GM18868 (cell line): ENCODE data around the gene TYR.
A peak's percentile ranks its signal among the peaks of the same experiment; 100 is the strongest.
"Not testable (repeated sequence)": the region's sequence is repeated elsewhere in the genome, so short reads cannot be mapped to it uniquely, and the experiment has no call there.

Experiments
- ATAC-seq: cut with Tn5 transposase; IDR thresholded peaks from one replicate; pipeline ENCODE4 v1.9.1; 2021; ENCODE audit warnings: mild to moderate bottlenecking, moderate library complexity; ENCODE audit not compliant: unreplicated experiment

Gene TYR

DNA sequence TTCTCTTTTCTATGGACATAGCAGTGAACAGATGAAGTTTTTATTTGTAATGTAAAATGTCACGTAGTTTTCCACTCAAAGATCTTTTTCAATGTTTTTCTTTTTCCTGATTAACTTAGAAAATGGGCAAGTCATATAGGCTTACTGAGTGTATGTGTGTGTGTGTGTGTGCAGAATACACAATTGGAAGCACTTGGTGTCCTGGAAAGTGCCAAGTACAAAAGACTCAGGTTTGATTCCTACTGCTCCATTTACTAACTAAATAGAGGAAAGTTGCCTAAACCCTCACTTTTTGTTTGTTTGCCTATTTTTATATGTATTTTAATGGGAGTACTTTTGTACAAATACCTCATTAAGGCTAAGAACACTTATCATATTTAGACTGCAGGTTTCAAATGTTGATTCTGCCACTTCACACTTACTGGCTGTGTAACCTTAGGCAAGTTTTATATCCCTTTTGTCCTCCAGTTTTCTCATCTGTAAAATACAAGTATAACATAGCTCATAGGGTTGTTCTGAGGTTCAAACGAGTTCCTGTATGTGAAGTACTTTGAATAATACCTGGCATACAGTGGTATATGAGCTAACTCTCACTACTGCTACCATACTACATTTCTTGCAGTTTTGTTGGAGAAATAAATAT is 90.1 kb downstream of the TYR start:
- no peak for ATAC-seq

DNA sequence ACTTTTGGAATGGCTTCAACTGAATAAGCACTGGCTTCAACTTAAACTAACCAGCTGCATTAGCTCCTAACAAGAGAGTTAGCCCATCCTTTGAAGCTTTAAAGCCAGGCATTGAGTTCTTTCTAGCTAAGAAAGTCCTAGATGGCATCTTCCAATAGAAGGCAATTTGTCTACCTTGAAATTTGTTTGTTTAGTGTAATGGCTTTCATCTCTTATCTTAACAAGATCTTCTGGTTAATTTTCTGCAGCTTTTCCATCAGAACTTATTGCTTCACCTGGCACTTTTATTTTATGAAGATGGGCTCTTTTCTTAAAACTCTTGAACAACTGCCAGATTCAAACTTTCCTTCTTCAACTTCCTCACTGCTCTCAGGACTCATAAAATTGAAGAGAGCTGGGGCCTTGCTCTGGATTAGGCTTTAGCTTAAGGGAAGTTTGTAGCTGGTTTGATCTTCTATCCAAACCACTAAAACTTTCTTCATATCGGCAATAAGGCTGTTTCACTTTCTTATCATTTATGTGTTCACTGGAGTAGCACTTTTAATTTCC is 94.9 kb downstream of the TYR start:
- ATAC-seq, result not testable (repeated sequence)

DNA sequence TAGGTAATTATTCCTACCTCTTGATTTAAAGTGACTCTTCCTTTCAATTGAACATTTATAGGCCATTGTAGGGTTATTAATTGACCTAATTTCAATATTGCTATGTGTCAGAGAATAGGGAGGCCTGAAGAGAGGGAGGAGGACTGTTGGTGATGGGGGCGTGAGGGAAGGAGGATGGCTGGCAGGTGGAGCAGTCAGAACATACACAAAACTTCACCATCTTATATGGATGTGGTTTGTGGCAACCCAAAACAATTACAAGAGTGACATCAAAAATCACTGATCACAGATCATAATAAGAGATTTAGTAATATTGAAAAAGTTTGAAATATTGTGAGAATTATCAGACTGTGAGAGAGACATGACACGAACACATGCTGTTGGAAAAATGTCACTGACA is 95.5 kb downstream of the TYR start:
- not testable (repeated sequence) for ATAC-seq

DNA sequence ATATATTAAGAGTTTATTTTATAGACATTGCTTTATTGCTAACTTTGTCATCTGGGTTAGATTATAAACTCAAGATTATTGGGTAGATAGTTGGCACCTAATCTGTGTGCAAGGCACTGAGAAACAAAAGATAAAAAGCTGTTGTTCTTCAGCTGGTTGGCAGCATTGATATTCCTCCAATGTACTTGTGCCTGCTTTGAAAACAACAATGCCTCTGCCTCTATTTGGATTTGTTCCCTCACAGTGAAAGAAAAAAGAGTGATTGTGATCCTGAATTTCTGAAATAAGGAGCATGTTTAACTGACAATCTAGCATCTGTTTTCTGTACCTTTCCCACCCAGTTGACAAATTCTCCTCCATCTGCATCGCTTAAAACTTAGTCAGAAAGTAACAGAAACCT is 98.3 kb downstream of the TYR start:
- ATAC-seq, result no peak

DNA sequence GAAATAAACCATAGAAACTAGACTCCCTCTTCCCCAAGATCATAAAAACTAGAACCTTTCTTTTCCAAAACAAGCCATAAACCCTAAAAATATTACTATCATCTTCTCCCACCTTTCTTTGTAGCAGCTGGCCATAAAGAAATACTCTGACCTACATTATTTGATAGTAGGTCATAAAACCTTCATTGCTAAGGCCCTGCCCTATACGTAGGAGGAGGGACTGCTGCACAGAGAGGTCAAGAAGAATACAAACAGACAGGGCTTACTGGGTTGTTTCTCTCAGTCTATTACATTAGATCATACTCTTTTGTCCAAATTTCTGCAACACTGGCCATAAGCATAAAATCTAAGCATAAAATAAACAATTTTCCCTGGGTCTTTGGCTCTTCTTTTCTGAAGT is 101.5 kb downstream of the TYR start:
- no peak for ATAC-seq

DNA sequence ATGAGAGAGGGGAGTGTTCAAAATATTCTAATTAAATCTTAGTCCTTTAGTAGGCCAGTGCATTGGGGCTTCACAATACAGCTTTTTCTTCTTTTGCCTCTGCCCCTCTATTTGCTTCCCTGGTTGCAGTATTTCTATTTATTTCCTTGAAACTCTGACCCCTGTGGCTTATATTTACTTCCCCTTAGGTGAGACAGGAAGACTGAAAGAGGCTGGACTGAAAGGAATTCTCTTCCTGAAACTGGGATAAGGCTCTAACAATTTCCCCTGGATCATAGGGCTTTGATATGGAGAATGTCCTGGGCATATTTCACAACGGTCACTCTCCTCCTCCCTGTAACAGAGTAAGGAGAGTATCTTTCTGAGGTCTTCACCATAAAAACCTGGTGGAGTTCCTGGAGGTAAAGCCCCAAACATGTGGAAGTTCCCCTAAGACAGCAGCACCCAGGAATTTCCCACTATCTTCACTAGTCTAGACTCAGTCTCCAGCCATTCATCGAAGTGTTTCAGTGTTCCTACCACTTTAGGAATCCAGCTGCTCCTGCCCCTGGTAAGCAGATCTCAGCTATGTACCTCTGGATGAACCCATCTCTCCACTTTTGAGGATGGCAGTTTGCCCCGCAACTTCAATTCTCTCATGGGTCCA is 103.5 kb downstream of the TYR start:
- peak; percentile 70 for ATAC-seq

DNA sequence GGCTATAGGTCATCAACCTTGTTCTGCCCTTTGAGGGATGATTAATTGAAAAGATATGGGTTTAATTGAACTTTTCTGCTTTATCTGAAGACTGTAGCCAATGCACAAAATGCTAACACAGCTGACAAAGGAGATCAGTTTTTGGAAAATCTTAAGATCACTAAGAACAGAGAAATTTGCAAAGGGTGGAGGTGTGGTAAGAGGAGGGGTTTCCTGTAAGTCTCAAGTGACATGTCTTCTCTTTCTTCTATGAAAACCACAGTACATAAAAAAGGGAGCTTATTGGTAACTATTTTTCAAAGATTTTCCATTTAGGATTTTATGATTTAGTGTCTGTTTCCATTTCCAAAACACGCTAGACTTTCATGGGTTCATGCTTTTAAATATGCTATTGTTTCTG is 108.9 kb downstream of the TYR start:
- ATAC-seq, result not testable (repeated sequence)

DNA sequence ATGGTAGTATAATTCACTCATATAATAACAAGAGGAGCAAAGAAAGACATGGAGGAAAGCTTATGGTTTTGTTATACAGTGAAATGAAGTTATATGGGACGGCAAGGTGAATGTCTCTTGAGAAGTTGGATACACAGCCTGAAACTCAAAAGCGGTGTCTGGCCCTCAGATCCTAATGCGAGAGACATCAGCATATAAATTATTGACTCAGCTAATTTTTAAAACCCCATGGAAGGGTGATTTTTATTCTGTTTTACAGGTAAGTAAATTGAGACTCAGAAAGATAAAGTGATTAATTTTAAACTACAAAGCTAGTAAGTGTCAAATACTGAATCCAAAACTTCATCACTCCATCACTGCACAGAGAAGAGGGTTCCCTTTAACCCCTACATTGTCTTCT is 110.3 kb downstream of the TYR start:
- ATAC-seq, result not testable (repeated sequence)

DNA sequence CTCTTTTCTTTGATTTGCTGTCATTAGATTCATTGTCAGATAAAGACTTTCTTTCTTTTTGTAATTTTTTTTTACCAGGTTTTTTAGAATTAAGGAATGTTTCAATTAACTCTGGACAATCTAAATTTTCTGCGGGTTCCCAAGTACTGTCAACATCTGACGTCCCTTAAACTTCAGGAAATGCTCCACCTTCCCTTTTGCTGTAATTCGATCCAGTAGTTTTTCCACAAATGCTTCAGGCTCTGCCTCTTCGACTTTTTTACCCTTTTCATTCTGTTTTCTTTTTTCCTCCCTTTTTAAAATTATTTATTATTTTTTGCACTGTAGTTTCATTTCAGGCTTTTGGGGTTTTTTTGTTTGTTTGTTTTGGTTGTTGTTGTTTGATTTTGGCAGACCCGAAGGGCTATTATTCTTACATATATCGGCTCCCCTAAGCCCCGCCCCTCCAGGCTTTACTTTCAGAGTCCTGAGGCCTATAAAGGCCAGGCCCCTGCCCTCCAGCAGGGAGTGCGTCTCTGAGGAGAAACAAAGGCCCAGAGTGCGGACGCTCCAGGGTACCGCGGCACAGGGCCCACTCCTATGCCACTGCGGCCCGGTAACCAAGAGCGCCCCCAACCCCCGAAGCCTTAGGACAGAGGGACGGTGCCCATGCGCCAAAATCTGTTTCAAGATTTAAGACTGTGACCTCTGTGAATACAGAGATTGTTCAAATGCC is 116.4 kb downstream of the TYR start:
- no peak for ATAC-seq

DNA sequence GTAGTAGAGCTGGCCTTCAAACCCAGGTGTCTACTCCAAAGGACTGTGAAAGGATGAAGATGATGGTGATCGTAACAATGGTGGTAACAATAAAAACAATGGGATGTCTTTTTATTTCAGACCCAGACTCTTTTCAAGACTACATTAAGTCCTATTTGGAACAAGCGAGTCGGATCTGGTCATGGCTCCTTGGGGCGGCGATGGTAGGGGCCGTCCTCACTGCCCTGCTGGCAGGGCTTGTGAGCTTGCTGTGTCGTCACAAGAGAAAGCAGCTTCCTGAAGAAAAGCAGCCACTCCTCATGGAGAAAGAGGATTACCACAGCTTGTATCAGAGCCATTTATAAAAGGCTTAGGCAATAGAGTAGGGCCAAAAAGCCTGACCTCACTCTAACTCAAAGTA is 117.3 kb downstream of the TYR start:
- ATAC-seq, result not testable (repeated sequence)

DNA sequence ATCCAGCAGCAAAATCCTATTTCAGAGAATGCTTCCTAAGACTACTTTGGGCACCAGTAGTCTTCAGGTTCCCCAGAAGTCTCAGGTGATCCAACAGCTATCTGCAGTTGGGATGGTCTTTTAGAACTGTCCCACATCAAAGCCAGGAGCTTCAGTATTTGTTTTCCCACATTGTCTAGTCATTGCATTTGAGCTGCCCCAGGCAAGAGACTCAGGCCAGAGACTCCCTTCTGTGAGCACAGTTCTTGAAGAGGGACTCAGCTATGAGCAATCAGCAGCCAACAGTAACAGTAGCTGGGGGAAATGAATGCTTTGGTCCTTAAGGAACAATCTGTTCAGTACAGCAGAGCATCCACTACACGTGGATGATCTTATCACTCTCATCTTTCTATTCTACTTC is 125.4 kb downstream of the TYR start:
- ATAC-seq, result not testable (repeated sequence)

DNA sequence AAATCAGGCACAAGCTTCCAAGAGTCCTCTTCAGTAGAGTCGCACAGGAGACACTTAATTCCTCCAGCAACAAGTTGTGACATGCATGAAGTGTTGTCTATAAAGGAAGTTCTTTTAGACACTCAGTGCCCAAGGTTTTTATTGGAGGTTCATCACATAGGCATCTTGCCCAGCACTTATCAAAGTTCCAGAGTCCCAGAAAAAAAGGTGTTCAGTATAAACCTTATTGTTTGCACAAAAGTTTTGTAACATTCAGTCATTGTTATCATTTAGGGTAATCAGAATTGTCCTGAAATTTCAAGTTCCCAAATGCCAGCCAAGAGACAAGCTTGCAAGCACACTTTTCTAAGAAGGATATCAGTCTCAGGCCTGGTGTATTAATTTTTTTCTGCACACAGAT is 130.6 kb downstream of the TYR start:
- not testable (repeated sequence) for ATAC-seq

DNA sequence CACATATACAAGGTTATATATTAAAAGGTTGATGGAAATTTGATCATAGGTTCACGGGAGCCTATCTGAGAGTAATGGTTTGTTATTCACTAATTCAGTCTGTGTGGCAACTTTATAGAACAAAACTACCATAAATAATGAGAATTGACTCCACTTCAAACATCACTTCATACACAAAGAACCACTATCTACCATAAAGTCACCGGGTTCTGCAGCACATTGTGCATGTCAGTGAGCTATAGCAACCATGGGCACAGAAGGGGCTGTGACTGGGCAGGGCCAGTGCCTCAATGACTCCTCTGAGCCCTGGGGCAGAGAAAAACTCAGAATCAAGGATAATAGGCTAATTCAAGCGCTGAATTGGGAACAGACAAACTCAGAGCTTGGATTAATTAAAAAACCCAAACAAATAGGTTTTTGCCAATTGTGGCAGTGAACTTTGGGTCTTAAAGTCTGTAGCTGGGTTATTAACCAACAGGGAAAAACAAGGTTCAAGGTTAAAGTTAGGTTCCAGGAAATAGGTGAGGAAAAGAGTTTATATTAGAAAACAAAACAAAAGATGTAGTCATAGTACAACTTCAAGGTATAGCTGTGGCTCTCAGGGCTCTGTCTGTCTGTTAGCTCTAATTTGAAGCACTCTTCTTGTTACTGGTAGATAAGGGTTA is 131.8 kb downstream of the TYR start:
- not testable (repeated sequence) for ATAC-seq

DNA sequence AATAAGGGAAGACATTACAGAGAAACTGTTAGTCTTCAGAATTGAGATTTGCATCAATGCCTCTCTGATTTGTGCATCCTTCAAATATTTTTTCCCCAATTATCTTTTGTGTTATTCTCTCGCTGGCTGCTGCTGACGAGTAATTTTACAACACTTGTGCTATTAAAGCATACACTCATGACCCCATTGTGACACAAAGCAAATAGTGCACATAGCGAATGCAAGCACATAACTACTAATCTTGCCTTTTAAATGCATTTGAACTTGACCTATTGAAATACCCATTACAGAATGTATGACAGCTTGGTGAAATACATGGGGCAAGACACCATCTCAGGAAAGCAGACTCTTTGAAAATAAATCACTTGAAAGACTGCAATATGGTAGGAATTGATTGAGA is 132.9 kb downstream of the TYR start:
- not testable (repeated sequence) for ATAC-seq

DNA sequence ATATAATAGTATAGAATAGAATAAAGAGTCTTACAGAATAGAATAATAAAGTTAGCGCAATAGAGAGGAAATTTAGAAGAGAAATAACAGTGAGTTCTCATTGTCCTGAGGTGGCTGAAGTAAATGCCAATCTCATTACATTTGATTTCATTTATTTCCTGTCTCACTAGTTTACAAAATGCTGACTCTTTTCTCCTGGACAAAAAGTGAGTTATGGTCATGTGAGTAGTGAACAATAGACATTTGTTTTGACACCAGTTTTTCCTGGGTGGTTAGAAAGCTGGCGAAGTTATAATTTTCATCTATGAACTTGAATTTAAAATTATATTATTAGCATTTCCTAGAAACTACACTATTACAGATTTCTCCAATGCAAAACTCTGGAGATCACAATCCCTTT is 143.7 kb downstream of the TYR start:
- ATAC-seq, result no peak

DNA sequence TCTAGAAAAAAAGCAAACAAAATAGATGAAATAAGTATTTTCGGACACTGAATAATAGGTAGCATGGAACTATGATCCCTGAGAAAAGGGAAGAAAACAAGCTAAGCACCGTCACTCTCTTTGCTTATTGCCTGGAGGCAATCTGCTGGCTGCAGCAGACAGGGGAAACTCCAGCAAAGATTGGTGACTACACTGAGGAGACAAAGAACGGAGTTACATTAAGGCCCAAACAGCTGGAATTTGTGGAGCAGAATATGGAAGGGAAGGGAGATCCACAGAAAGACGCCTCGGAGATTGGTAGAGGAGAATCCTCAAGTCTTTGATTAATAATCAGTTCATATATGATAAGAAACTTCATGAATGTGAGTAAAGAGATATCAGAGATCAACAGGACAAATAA is 150.2 kb downstream of the TYR start:
- no peak for ATAC-seq

DNA sequence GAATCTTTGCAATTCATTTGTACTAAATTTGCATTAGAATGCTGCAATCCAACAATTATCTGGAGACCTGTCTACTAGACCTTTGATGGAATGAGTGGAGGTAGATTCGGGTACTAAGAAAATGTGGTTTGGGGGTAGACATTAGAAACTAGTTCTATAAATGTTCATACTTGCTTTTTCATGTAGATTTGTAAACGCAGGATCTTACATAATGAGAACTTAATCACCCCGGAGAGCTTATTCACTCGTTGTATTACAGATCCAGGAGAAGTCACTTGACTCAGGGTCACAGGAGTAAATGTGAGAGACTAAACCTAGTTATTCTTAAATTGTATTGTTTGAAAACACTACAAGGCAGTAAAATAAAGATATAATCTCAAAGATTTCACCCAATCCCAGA is 154.3 kb downstream of the TYR start:
- not testable (repeated sequence) for ATAC-seq

DNA sequence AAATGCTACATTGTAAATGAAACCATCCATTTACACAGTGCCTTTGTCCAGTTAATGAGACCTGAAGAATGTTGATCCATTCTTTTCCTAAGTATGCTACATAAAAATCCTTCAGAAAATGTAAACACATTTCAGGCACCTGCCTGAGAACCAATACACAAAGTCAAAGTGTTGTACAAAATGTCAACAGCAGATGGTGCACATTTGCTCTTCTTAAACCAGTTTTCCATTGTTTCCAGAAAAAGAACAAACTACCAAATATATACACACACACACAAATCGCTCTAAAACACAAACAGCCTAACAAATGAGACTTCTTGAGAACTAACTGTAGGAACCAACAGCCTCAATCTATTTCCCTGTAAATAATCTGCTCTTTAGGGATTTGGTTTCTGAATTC is 156.0 kb downstream of the TYR start:
- ATAC-seq, result not testable (repeated sequence)

DNA sequence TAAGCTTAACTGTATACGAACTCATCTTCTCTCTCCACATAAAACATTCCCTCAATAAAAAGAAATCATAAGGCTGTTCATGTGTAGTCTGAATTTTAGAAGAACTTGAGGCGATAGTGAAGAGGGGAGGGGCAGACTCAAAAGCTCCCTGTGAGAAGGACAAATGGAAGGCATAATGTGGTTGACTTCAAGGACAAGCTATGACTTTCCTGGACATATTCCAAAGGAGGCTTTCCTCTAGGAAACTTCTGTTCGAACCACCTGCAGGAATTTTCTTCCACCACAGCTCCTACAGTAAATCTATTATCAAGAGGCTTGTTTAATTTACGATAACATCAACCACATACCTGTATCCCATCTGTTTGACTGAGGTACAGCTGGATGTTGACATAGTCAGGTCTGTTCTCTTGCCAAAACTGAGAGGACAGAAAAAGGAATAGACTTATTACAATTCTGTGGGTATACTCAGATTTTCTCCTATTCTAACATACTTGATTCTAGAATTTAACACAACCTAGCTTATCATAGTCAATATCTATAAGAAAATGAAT is 159.5 kb downstream of the TYR start:
- not testable (repeated sequence) for ATAC-seq

DNA sequence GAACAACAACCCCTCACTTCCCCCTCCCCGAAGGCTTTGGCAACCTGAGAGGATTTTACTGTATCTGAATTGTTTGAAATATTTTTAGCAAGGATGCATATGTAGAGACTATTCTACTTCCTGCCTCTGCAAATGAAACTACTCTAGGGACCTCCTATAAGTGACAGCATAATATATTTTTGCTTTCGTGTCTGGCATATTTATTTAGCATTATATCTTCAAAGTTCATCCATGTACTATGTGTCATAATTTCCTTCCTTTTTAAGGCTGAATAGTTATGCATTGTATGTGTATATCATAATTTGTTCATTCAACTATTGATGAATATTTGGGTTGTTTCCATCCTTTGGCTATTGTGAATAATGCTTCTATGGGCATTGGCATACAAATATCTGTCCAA is 160.4 kb downstream of the TYR start:
- ATAC-seq, result not testable (repeated sequence)

DNA sequence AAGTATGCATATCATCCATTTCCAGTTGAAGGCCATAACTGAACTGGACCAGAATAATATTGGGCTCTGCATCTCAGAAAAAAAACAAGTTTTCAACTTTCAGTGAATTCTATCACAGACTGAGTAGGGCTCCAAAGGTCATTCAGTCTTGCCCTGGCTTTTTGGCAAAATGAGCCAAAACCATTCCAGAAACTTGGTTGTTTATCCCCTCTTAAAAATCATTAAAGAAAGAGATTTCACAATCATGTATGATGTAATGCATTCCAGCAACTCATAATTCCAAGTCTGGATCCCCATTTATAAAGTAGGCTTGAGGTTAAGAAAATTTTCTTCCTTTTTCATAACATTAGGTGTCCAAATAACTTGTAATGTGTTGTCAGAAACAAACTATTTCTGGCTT is 162.8 kb downstream of the TYR start:
- not testable (repeated sequence) for ATAC-seq
